ENCODE measurements around the gene GSS.

DNA sequence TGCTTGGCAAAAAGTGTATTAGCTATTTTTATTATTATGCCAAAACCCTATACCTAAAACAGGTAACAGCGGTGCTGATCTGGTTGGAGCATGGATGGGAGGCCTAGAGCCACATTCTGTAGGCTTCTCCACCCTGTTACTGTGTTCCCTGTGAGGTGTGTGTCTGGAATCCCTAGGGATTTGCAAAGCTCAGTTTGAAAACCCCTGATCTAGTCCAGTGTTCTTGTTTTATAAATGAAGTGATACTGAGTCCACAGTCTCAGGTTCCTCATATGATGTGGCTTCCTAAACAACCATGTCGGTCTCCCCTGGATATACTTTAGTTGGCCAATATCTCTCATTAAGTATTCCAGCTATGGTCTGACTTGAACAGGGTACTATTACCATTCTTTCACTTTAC is 62.9 kb downstream of the GSS start:
- TF ChIP-seq CTCF (IDR thresholded peaks at IDR 0.05) (no peak), POLR2A (IDR thresholded peaks at IDR 0.05) (no peak)
